HEK293T (cell line): ENCODE measurements around the gene CHST12.

Experiments used
- L3MBTL2 ChIP-seq: fragments of 450-650 bp; conservative IDR thresholded peaks from 2 replicates; pipeline ENCODE4 v1.6.1; 2016; ENCODE audit warnings: mild to moderate bottlenecking
- LEF1 ChIP-seq: fragments of 450-650 bp; IDR thresholded peaks from 2 replicates; pipeline ENCODE4 v1.6.1; 2017; ENCODE audit warnings: mild to moderate bottlenecking, borderline replicate concordance

- TF ChIP-seq LEF1, result no peak
- no peak for TF ChIP-seq L3MBTL2
Observed at GRCh38 chr7:2357165-2357564, 46.2 kb upstream of the CHST12 start.
